ENCODE results near the gene ARHGEF26. TPM values are rescaled to one million over a fixed set of nuclear protein-coding genes. Genes with fewer than 3 reads are reported as not detected.

The ARHGEF26 gene
- total RNA-seq, 1 experiment from 2014 or later: 13.7 TPM

DNA sequence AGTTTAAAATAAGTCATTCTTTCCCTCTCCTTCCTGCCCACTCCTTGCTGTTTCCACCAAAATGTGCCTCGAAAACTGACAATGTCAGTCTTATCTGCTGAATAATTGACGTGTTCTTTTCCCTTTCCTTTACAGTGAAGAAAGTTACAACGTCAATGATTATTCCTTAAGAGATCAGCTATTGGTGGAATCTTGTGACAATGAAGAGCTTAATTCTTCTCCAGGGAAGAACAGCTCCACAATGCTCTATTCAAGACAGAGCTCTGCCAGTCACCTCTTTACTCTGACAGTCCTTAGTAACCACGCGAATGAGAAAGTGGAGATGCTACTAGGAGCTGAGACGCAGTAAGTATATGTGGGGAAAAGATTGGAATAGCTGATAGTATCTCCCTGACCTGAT lies 119.0 kb downstream of the ARHGEF26 start:
- Mint-ChIP-seq H3K9me3 (no peaks in the 10 kb centered on the region), H3K27me3 (ENCODE audit: low read depth) (no peaks in the 10 kb centered on the region; the same call in 1 of the 2 replicates), H3K4me3 (no peak overlapping the region), H3K27ac (no peak overlapping the region), H3K4me1 (peaks cover 13 to 20% of the 10 kb centered on the region in 2 experiments), H3K36me3 (ENCODE audit: insufficient read depth in 1 of 3, low read depth in 3 of 3) (peaks cover 4 to 19% (median 17%) of the 10 kb centered on the region in 3 experiments; a peak in 6 of 7 replicates)
- Histone ChIP-seq H3K4ac (ENCODE audit: low read depth, low read length) (no peak overlapping the region), H4K5ac (ENCODE audit: insufficient read length, low read depth, low read length) (no peak overlapping the region), H2BK5ac (ENCODE audit: insufficient read length, low read length) (no peak overlapping the region), H3K23ac (ENCODE audit: insufficient read length, low read depth, low read length) (no peak overlapping the region), H3K23me2 (ENCODE audit: insufficient read length, low read depth, low read length, poor library complexity, severe bottlenecking) (no peaks in the 10 kb centered on the region), H4K91ac (ENCODE audit: insufficient read length, low read depth, low read length) (no peak overlapping the region), H3K4me1 (ENCODE audit: insufficient read depth, low read length) (peaks cover 5% of the 10 kb centered on the region; the same call in 1 of the 2 replicates), H3K14ac (ENCODE audit: insufficient read depth, low read length) (no peak overlapping the region), H3K79me1 (ENCODE audit: insufficient read depth, low read depth, low read length, poor library complexity, severe bottlenecking) (no peaks in the 10 kb centered on the region), H2AK5ac (ENCODE audit: insufficient read length, low read length) (no peak overlapping the region), H4K20me1 (ENCODE audit: control insufficient read depth, insufficient read depth, insufficient read length) (no peaks in the 10 kb centered on the region), H2BK15ac (ENCODE audit: low read depth, low read length) (no peak overlapping the region), H3K79me2 (ENCODE audit: insufficient read depth, low read length) (no peaks in the 10 kb centered on the region), H2BK120ac (ENCODE audit: low read depth, low read length, poor library complexity, severe bottlenecking) (no peak overlapping the region), H3K9me3 (ENCODE audit: control insufficient read depth, low read depth, low read length) (no peaks in the 10 kb centered on the region), H3K27ac (ENCODE audit: insufficient read length, low read depth, low read length) (no peak overlapping the region), H3K18ac (ENCODE audit: insufficient read length, low read depth, low read length) (no peak overlapping the region), H2BK12ac (ENCODE audit: insufficient read length, low read depth, low read length) (no peak overlapping the region), H3K27me3 (ENCODE audit: insufficient read depth, low read length) (no peaks in the 10 kb centered on the region), H3K4me2 (ENCODE audit: insufficient read depth, insufficient read length, low read length) (no peak overlapping the region), H2AFZ (ENCODE audit: low read length) (no peak overlapping the region), H2BK20ac (ENCODE audit: low read depth, low read length, poor library complexity, severe bottlenecking) (no peak overlapping the region), H3K9ac (ENCODE audit: extremely low read depth, insufficient read length, low read length) (no peak overlapping the region), H4K8ac (replicated peaks; ENCODE audit: insufficient read length, low read depth, low read length) (no peak overlapping the region), H3T11ph (ENCODE audit: low read length) (no peak overlapping the region), H3K56ac (ENCODE audit: insufficient read length, low read depth, low read length) (no peak overlapping the region)
- TF ChIP-seq, protein P1, sequence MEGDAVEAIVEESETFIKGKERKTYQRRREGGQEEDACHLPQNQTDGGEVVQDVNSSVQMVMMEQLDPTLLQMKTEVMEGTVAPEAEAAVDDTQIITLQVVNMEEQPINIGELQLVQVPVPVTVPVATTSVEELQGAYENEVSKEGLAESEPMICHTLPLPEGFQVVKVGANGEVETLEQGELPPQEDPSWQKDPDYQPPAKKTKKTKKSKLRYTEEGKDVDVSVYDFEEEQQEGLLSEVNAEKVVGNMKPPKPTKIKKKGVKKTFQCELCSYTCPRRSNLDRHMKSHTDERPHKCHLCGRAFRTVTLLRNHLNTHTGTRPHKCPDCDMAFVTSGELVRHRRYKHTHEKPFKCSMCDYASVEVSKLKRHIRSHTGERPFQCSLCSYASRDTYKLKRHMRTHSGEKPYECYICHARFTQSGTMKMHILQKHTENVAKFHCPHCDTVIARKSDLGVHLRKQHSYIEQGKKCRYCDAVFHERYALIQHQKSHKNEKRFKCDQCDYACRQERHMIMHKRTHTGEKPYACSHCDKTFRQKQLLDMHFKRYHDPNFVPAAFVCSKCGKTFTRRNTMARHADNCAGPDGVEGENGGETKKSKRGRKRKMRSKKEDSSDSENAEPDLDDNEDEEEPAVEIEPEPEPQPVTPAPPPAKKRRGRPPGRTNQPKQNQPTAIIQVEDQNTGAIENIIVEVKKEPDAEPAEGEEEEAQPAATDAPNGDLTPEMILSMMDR (conservative IDR thresholded peaks at IDR 0.05): no peak
- DNase-seq: no peak
- no CpG with 5 or more reads among the region's 6 CpGs for WGBS (ENCODE audit: extremely low coverage, insufficient read length, low lambda C conversion rate)

Measured in H9 (cell line).